GM12878 (cell line): Measurements from ENCODE around the gene CARF. TPM values are rescaled to one million over a fixed set of nuclear protein-coding genes. Genes with fewer than 3 reads are reported as not detected.

ENCODE experiments used
- ATF7 ChIP-seq: fragments of 450-650 bp; IDR thresholded peaks from 2 replicates; pipeline ENCODE4 v1.6.1; 2016; ENCODE audit warnings: low read depth, mild to moderate bottlenecking
- BACH1 ChIP-seq: fragments of 450-650 bp; IDR thresholded peaks from 2 replicates; pipeline ENCODE4 v1.6.1; 2017; ENCODE audit warnings: mild to moderate bottlenecking, borderline replicate concordance
- ETV6 ChIP-seq, 2 experiments: fragments of 450-650 bp in 1 of 2; IDR thresholded peaks in 1 of 2; conservative IDR thresholded peaks in 1 of 2; 2 replicates each; pipeline ENCODE4 v1.6.1; 2014; ENCODE audit warnings: antibody characterized with exemption in 1 of 2, borderline replicate concordance in 1 of 2, low read depth in 1 of 2, mild to moderate bottlenecking in 1 of 2, moderate library complexity in 1 of 2
- GATAD2B ChIP-seq: fragments of 450-650 bp; conservative IDR thresholded peaks from 2 replicates; pipeline ENCODE4 v1.6.1; 2017; ENCODE audit warnings: low read depth, mild to moderate bottlenecking, moderate library complexity
- HDGF ChIP-seq: fragments of 450-650 bp; IDR thresholded peaks from 2 replicates; pipeline ENCODE4 v1.6.1; 2016; ENCODE audit warnings: antibody characterized with exemption
- IRF3 ChIP-seq: fragments of 450-650 bp; IDR thresholded peaks from 2 replicates; pipeline ENCODE4 v1.6.1; 2014; ENCODE audit warnings: mild to moderate bottlenecking
- KAT2A ChIP-seq: conservative IDR thresholded peaks from 2 replicates; pipeline ENCODE4 v1.6.1; 2011; ENCODE audit warnings: low read depth, low read length; ENCODE audit not compliant: control insufficient read depth
- KDM1A ChIP-seq: fragments of 200-600 bp; sonication (generic); IDR thresholded peaks from 2 replicates; pipeline ENCODE4 v1.6.1; 2016; ENCODE audit warnings: borderline replicate concordance
- KLF5 ChIP-seq: fragments of 450-650 bp; IDR thresholded peaks from 2 replicates; pipeline ENCODE4 v1.6.1; 2014; ENCODE audit warnings: mild to moderate bottlenecking; ENCODE audit not compliant: partially characterized antibody
- MAX ChIP-seq: IDR thresholded peaks from 2 replicates; pipeline ENCODE4 v1.6.1; 2012; ENCODE audit warnings: low read depth, low read length, improper control_type of control experiment
- MXI1 ChIP-seq: fragments of 150-350 bp; IDR thresholded peaks from 2 replicates; pipeline ENCODE4 v1.6.1; 2011; ENCODE audit warnings: low read depth, mild to moderate bottlenecking, inconsistent platforms, low read length, improper control_type of control experiment
- NR2C1 ChIP-seq: fragments of 450-650 bp; IDR thresholded peaks from 2 replicates; pipeline ENCODE4 v1.6.1; 2017; ENCODE audit warnings: antibody characterized with exemption, mild to moderate bottlenecking, moderate library complexity
- PBX3 ChIP-seq: IDR thresholded peaks from 2 replicates; pipeline ENCODE4 v1.6.1; 2011; ENCODE audit warnings: mild to moderate bottlenecking, low read depth, low read length, moderate library complexity; ENCODE audit not compliant: insufficient replicate concordance
- POLR2AphosphoS2 ChIP-seq: IDR thresholded peaks from 2 replicates; pipeline ENCODE4 v1.6.1; 2011; ENCODE audit warnings: low read depth, mild to moderate bottlenecking, low read length, improper control_type of control experiment, moderate library complexity
- RAD51 ChIP-seq: fragments of 450-650 bp; IDR thresholded peaks from 2 replicates; pipeline ENCODE4 v1.6.1; 2016; ENCODE audit warnings: moderate library complexity, mild to moderate bottlenecking, inconsistent platforms
- RFX5 ChIP-seq: IDR thresholded peaks from 2 replicates; pipeline ENCODE4 v1.6.1; 2011; ENCODE audit warnings: low read depth, low read length, improper control_type of control experiment
- SIX5 ChIP-seq: IDR thresholded peaks from 2 replicates; pipeline ENCODE4 v1.6.1; 2011; ENCODE audit warnings: mild to moderate bottlenecking, low read depth, low read length, moderate library complexity; ENCODE audit not compliant: severe bottlenecking
- SMAD5 ChIP-seq: IDR thresholded peaks from 2 replicates; pipeline ENCODE4 v1.6.1; 2016; ENCODE audit warnings: antibody characterized with exemption, low read depth
- SMC3 ChIP-seq: IDR thresholded peaks from 2 replicates; pipeline ENCODE4 v1.6.1; 2011; ENCODE audit warnings: low read length, improper control_type of control experiment, borderline replicate concordance
- SPI1 ChIP-seq: IDR thresholded peaks from 2 replicates; pipeline ENCODE4 v1.6.1; 2011; ENCODE audit warnings: low read depth, mild to moderate bottlenecking, low read length, moderate library complexity, borderline replicate concordance; ENCODE audit not compliant: insufficient read depth
- TBL1XR1 ChIP-seq: IDR thresholded peaks from 2 replicates; pipeline ENCODE4 v1.6.1; 2012; ENCODE audit warnings: low read depth, low read length, improper control_type of control experiment
- WRNIP1 ChIP-seq: IDR thresholded peaks from 2 replicates; pipeline ENCODE4 v1.6.1; 2011; ENCODE audit warnings: low read depth, low read length, improper control_type of control experiment, borderline replicate concordance
- ZBED1 ChIP-seq: IDR thresholded peaks from 2 replicates; pipeline ENCODE4 v1.6.1; 2016; ENCODE audit warnings: borderline replicate concordance
- ZNF217 ChIP-seq: fragments of 450-650 bp; IDR thresholded peaks from 2 replicates; pipeline ENCODE4 v1.6.1; 2017; ENCODE audit warnings: antibody characterized with exemption, mild to moderate bottlenecking
- ZSCAN29 ChIP-seq: fragments of 450-650 bp; IDR thresholded peaks from 2 replicates; pipeline ENCODE4 v1.6.1; 2017; ENCODE audit warnings: mild to moderate bottlenecking, moderate library complexity
- polyA plus RNA-seq, 11 experiments: library from polyadenylated mRNA; depleted of rRNA in 4 of 11; unstranded in 6 of 11; stranded (reverse) in 5 of 11; fragments of >200 nt; fragmentation: Nextera tagmentation in 4 of 11; fragmentation: Illumina TruSeq in 1 of 11; extraction: Ambion mirVana in 4 of 11; extraction: Trizol in 1 of 11; gene quantifications; 1 replicate in 1 of 11; 2 replicates in 10 of 11; pipeline versions ENCODE4 v1.2.1 to v1.2.3, GENCODE V29; 2011 to 2016; ENCODE audit warnings: inconsistent platforms in 2 of 11, missing spikeins in 2 of 11, low read depth in 1 of 11
- total RNA-seq, 4 experiments: library from RNA; depleted of rRNA in 3 of 4; stranded (reverse); fragments of >200 nt in 3 of 4; fragmentation: Illumina TruSeq in 1 of 4; extraction: Trizol in 1 of 4; gene quantifications; 2 replicates each; pipeline versions ENCODE4 v1.2.1 to v1.2.3, GENCODE V29; 2013 to 2021

Gene CARF
- total and polyA plus RNA-seq, 10 of the 15 experiments (the other 5 are each of a cell fraction or from before 2014, with no cell fraction given): 1.8 to 11.5 (median 6.9) TPM

- no peak for TF ChIP-seq NR2C1
- no peak for TF ChIP-seq POLR2AphosphoS2
- no peak for TF ChIP-seq SPI1
- TF ChIP-seq RAD51: 0 out of 2 replicates have a peak, but pooled peaks have one; percentile 62
- TF ChIP-seq ZSCAN29: no peak
- TF ChIP-seq TBL1XR1: no peak
- TF ChIP-seq KAT2A: no peak
- TF ChIP-seq KLF5: peak; percentile 22
- TF ChIP-seq KDM1A: no peak
- TF ChIP-seq ETV6 (conservative IDR thresholded peaks at IDR 0.05 in 1 of 2, IDR thresholded peaks at IDR 0.05 in 1 of 2; ENCODE audit: borderline replicate concordance in 1 of 2, low read depth in 1 of 2): no peak
- peak; percentile 17 for TF ChIP-seq GATAD2B
- TF ChIP-seq ATF7: peak; percentile 94
- TF ChIP-seq SIX5: no peak
- no peak for TF ChIP-seq BACH1
- TF ChIP-seq MXI1: peak; percentile 44; the same call in 1 of the 2 replicates
- TF ChIP-seq MAX: 0 out of 2 replicates have a peak, but pooled peaks have one; percentile 36
- no peak for TF ChIP-seq WRNIP1
- peak; percentile 97 for TF ChIP-seq HDGF
- TF ChIP-seq SMC3: no peak
- no peak for TF ChIP-seq ZNF217
- TF ChIP-seq RFX5: peak; percentile 57; the same call in 1 of the 2 replicates
- TF ChIP-seq ZBED1: no peak
- no peak for TF ChIP-seq SMAD5
- peak; percentile 64 for TF ChIP-seq PBX3
- TF ChIP-seq IRF3: no peak
These were observed 102.6 kb downstream of the CARF start, which contains the start of gene NBEAL1 (continued) for GRCh38 chr2:203014456-203015199.
